GM12864 (cell line): ENCODE results near the gene PCDHGA10.
"Not testable (repeated sequence)": the region's sequence is repeated elsewhere in the genome, so short reads cannot be mapped to it uniquely, and the experiment has no call there.

Source experiments
- DNase-seq: peaks from one replicate; pipeline ENCODE4 v3.0.0-alpha.2; 2011; ENCODE audit warnings: low read depth
- H3K4me3 ChIP-seq: 2 replicates; pipeline ENCODE4 v1.5.1; 2011; ENCODE audit warnings: mild to moderate bottlenecking, low read depth, low read length, control low read depth
- TF ChIP-seq, protein P1 (sequence below): IDR thresholded peaks from 2 replicates; pipeline ENCODE4 v1.5.1; 2011; ENCODE audit warnings: low read depth, mild to moderate bottlenecking, moderate library complexity, low read length, control low read depth, inconsistent platforms; ENCODE audit errors: missing control alignments

The PCDHGA10 gene

DNA sequence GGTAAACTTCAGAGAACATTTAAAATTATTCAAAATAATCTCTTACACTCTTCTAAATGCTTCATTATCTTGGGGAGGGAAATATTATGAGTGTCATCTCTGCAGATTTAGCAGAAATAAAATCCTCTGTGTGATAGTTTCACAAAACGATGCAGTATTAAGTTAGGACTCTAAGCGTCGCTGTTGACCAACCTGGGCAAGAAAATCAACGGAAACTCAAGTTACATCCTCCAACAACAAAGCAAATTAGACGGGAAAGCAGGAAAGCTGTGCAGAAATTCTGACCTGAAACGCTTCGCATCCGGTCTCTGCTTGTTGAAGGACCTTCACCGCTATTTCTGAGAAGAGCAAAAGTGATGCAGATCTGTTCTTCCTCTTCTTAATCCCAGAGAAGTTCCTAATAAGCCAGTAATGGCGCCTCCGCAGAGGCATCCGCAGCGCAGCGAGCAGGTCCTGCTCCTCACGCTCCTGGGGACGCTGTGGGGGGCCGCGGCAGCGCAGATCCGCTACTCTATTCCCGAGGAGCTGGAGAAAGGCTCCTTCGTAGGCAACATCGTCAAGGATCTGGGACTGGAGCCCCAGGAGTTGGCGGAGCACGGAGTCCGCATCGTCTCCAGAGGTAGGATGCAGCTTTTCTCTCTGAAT lies 39.0 kb upstream of the PCDHGA10 start, which contains the start of gene PCDHGA6:
TSS of gene PCDHGA6 (plus strand) at position 219 of the 645 bp plus-strand sequence. CDS start at position 412, 193 bp downstream.
- TF ChIP-seq, protein P1, sequence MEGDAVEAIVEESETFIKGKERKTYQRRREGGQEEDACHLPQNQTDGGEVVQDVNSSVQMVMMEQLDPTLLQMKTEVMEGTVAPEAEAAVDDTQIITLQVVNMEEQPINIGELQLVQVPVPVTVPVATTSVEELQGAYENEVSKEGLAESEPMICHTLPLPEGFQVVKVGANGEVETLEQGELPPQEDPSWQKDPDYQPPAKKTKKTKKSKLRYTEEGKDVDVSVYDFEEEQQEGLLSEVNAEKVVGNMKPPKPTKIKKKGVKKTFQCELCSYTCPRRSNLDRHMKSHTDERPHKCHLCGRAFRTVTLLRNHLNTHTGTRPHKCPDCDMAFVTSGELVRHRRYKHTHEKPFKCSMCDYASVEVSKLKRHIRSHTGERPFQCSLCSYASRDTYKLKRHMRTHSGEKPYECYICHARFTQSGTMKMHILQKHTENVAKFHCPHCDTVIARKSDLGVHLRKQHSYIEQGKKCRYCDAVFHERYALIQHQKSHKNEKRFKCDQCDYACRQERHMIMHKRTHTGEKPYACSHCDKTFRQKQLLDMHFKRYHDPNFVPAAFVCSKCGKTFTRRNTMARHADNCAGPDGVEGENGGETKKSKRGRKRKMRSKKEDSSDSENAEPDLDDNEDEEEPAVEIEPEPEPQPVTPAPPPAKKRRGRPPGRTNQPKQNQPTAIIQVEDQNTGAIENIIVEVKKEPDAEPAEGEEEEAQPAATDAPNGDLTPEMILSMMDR: peak; percentile 23
- no peak for DNase-seq

DNA sequence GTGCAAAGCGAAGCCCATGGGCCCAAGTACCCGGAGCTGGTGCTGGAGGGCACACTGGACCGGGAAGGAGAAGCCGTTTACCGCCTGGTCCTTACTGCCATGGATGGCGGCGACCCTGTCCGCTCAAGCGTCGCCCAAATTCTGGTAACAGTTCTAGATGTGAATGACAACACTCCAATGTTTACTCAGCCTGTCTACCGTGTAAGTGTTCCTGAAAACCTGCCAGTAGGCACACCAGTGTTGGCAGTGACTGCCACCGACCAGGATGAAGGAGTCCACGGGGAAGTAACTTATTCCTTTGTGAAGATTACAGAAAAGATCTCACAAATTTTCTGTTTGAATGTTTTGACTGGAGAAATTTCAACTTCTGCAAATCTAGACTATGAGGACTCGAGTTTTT lies 38.2 kb upstream of the PCDHGA10 start:
- no peak for DNase-seq
- TF ChIP-seq, protein P1: no peak
- H3K4me3 ChIP-seq: no peak overlapping the region

More for the DNA sequence above, 39.0 kb upstream of the PCDHGA10 start, which contains the start of gene PCDHGA6:
- H3K4me3 ChIP-seq: no peak within 1 kb of the TSS

DNA sequence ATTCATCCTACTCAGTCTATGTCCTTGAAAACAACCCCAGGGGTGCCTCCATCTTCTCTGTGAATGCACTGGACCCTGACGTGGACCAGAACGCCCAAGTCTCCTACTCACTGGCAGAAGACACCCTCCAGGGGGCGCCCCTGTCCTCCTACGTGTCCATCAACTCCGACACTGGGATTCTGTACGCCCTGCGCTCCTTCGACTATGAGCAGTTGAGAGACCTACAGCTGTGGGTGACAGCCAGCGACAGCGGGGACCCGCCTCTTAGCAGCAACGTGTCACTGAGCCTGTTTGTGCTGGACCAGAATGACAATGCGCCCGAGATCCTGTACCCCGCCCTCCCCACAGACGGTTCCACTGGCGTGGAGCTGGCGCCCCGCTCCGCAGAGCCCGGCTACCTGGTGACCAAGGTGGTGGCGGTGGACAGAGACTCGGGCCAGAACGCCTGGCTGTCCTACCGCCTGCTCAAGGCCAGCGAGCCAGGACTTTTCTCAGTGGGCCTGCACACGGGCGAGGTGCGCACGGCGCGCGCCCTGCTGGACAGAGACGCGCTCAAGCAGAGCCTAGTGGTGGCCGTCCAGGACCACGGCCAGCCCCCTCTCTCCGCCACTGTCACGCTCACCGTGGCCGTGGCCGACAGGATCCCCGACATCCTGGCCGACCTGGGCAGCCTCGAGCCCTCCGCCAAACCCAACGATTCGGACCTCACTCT lies 37.2 kb upstream of the PCDHGA10 start:
- TF ChIP-seq, protein P1: peak; percentile 11
- not testable (repeated sequence) for H3K4me3 ChIP-seq, DNase-seq

DNA sequence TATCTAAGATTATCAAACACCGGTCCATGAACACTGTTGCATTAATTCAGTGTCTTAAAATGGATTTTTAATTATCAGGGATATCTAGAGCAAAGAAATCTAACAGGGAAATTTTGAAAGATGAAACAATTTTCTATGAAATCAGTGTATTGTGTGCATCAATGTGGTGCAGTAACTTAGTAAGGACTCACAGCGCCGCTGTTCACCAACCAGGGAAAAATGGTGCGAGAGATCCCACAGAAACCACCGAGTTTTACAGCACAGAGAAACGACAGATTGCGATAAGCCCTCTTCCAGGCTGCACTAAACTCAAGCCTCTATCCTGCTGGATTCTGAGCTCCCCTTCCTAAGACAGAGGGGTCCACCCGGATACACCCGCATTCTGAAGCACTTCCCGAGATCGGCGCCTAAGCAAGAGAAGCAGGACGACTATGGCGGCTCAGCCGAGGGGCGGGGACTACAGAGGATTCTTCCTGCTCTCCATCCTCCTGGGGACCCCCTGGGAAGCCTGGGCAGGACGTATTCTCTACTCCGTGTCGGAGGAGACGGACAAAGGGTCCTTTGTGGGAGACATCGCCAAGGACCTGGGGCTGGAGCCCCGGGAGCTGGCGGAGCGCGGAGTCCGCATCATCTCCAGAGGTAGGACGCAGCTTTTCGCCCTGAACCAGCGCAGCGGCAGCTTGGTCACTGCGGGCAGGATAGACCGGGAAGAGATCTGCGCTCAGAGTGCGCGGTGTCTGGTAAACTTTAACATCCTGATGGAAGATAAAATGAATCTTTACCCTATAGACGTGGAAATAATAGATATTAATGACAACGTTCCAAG lies 30.1 kb upstream of the PCDHGA10 start, which contains the start of gene PCDHGA7:
TSS of gene PCDHGA7 (plus strand) at position 274 of the 826 bp plus-strand sequence. CDS start at position 432, 158 bp downstream.
- no peak within 1 kb of the TSS for H3K4me3 ChIP-seq
- TF ChIP-seq, protein P1: no peak
- DNase-seq: no peak

DNA sequence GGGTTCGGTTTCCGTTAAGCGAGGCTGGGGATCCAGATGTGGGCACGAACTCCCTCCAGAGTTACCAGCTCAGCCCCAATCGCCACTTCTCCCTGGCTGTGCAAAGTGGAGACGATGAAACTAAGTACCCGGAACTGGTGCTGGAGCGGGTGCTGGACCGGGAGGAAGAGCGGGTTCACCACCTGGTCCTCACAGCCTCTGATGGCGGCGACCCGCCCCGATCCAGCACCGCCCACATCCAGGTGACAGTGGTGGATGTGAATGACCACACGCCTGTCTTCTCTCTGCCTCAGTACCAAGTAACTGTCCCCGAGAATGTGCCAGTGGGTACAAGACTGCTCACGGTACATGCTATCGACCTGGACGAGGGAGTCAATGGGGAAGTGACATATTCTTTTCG lies 29.4 kb upstream of the PCDHGA10 start:
- H3K4me3 ChIP-seq: no peak overlapping the region
- DNase-seq: no peak
- TF ChIP-seq, protein P1: no peak

DNA sequence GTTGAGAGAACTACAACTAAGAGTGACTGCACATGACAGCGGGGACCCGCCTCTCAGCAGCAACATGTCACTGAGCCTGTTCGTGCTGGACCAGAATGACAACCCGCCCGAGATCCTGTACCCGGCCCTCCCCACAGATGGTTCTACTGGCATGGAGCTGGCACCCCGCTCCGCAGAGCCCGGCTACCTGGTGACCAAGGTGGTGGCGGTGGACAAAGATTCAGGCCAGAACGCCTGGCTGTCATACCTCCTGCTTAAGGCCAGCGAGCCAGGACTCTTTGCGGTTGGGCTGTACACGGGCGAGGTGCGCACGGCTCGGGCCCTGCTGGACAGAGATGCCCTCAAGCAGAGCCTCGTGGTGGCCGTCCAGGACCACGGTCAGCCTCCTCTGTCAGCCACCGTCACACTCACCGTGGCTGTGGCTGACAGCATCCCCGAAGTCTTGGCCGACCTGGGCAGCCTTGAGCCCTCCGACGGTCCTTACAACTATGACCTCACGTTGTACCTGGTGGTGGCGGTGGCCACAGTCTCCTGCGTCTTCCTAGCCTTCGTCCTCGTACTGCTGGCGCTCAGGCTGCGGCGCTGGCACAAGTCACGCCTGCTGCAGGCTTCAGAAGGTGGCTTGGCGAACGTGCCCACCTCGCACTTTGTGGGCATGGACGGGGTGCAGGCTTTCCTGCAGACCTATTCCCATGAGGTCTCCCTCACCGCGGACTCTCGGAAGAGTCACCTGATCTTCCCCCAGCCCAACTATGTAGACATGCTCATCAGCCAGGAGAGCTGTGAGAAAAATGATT lies 28.1 kb upstream of the PCDHGA10 start:
- no peak overlapping the region for H3K4me3 ChIP-seq
- TF ChIP-seq, protein P1: no peak
- DNase-seq: no peak

DNA sequence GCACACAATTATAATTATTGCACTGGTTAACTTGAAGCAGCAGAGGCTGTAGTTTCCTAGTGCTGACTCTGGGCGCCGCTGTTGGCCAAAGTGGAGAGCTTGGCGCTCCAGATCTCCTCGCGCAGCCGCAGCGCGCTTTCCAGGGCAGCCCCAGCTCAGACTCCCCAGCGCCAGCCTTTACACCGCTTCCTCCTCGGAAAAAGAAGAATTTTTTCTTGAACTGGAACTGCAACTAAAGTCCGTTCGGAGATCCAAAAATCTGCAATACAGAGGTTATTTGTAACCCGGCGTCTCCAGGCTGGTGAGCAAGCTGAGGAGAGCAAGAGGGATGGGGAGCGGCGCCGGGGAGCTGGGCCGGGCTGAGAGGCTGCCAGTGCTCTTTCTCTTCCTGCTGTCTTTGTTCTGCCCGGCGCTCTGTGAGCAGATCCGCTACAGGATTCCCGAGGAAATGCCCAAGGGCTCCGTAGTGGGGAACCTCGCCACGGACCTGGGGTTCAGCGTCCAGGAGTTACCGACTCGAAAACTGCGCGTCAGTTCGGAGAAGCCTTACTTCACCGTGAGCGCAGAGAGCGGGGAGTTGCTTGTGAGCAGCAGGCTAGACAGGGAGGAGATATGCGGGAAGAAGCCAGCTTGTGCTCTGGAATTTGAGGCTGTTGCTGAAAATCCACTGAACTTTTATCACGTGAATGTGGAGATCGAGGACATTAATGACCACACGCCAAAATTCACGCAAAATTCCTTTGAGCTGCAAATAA lies 25.1 kb upstream of the PCDHGA10 start, which contains the start of gene PCDHGB4:
TSS of gene PCDHGB4 (plus strand) at position 142 of the 755 bp plus-strand sequence. CDS start at position 329, 187 bp downstream.
- not testable (repeated sequence) for H3K4me3 ChIP-seq, DNase-seq
